Testis (tissue), 3 donors: ENCODE measurements around the gene MIPEP. TPM values are rescaled to one million over a fixed set of nuclear protein-coding genes. Genes with fewer than 3 reads are reported as not detected.
"Not testable (repeated sequence)": the region's sequence is repeated elsewhere in the genome, so short reads cannot be mapped to it uniquely, and the experiment has no call there.

ENCODE experiments used
- DNase-seq: peaks from one replicate; pipeline ENCODE4 v3.0.0-alpha.2; 2019
- H3K27ac ChIP-seq, 2 donors: fragments of 200-600 bp; sonication (generic); one replicate each; pipeline ENCODE4 v1.5.1; 2019
- H3K27me3 ChIP-seq: fragments of 200-600 bp; sonication (generic); one replicate; pipeline ENCODE4 v1.5.1; 2019
- H3K36me3 ChIP-seq: fragments of 200-600 bp; sonication (generic); one replicate; pipeline ENCODE4 v1.5.1; 2017; ENCODE audit warnings: low read depth; ENCODE audit errors: missing control alignments
- H3K4me1 ChIP-seq: fragments of 200-600 bp; sonication (generic); one replicate; pipeline ENCODE4 v1.5.1; 2019
- H3K4me3 ChIP-seq, 2 donors: fragments of 200-600 bp; sonication (generic); one replicate each; pipeline ENCODE4 v1.5.1; 2017 to 2019
- H3K9me3 ChIP-seq: fragments of 200-600 bp; sonication (generic); one replicate; pipeline ENCODE4 v1.5.1; 2017
- CTCF ChIP-seq, 3 experiments: fragments of 450-650 bp in 2 of 3; fragments of 200-600 bp in 1 of 3; sonication (generic) in 1 of 3; IDR thresholded peaks; one replicate each; pipeline ENCODE4 v1.5.1; 2016 to 2019; ENCODE audit warnings: antibody characterized with exemption in 3 of 3, mild to moderate bottlenecking in 2 of 3, moderate library complexity in 1 of 3
- POLR2A ChIP-seq: fragments of 450-650 bp; IDR thresholded peaks from one replicate; pipeline ENCODE4 v1.6.1; 2017; ENCODE audit warnings: antibody characterized with exemption, mild to moderate bottlenecking, moderate library complexity
- WGBS, 2 donors: methylation state at CpG; one replicate each; pipeline ENCODE4 v1.1.5; 2018; 5-methylcytosine and 5-hydroxymethylcytosine counted together
- intact Hi-C: fragments of 100-400 bp; cut with DNase I; formaldehyde crosslinking; loops from one replicate; pipeline ENCODE4 v1.15.1; 2023; ENCODE audit warnings: low total_unique reads
- polyA plus RNA-seq: library from polyadenylated mRNA; stranded (reverse); fragments of 350-450 nt; fragmentation: Illumina TruSeq; extraction: RNeasy Lipid Tissue Mini Kit (QIAGEN cat#74804); gene quantifications from one replicate; pipeline ENCODE4 v1.2.3, GENCODE V29; 2014; ENCODE audit warnings: low read depth, low replicate concordance; ENCODE audit not compliant: insufficient read depth
- total RNA-seq, 2 donors: library from RNA; depleted of rRNA; stranded (reverse); fragments of >200 nt; gene quantifications; one replicate each; pipeline ENCODE4 v1.2.3, GENCODE V29; 2016

Gene MIPEP
- total and polyA plus RNA-seq, 3 donors from 2014 or later = 25.7 to 29.4 (median 27.6) TPM

GRCh38 chr13:23889615-23890607 lies 711 bp upstream of the MIPEP start:
- WGBS, 2 donors = 34 to 40% methylated on average over 15 of the region's 15 CpGs
- intact Hi-C loops = no loop called here
- Histone ChIP-seq H3K27ac (peak overlapping the region; percentile 31 to 47), H3K27me3 (no peaks in the 10 kb centered on the region), H3K36me3 (no peaks in the 10 kb centered on the region), H3K4me1 (peaks cover 4% of the 10 kb centered on the region), H3K4me3 (peak overlapping the region; percentile 81 to 87), H3K9me3 (no peaks in the 10 kb centered on the region)
- DNase-seq = no peak
- TF ChIP-seq CTCF (IDR thresholded peaks at IDR 0.05) = no peak
- TF ChIP-seq POLR2A = no peak

GRCh38 chr13:23884361-23884760 lies 4.8 kb downstream of the MIPEP start:
- not testable (repeated sequence) for DNase-seq
- WGBS, 2 donors = 80 to 88% methylated on average over 3 of the region's 3 CpGs

GRCh38 chr13:23883255-23883654 lies 5.9 kb downstream of the MIPEP start:
- WGBS, 2 donors = 89 to 94% methylated on average over 4 of the region's 4 CpGs
- TF ChIP-seq POLR2A (no peak), CTCF (IDR thresholded peaks at IDR 0.05) (no peak)
- no peaks in the 10 kb centered on the region for H3K9me3 ChIP-seq
- no peak overlapping the region for H3K4me3 ChIP-seq
- no peak for DNase-seq
- no peaks in the 10 kb centered on the region for H3K36me3 ChIP-seq
- peaks cover 4% of the 10 kb centered on the region for H3K4me1 ChIP-seq
- H3K27ac ChIP-seq = no peak overlapping the region
- H3K27me3 ChIP-seq = no peaks in the 10 kb centered on the region
- intact Hi-C loops = no loop called here

More at GRCh38 chr13:23884361-23884760, 4.8 kb downstream of the MIPEP start:
- H3K4me1 ChIP-seq, H3K27me3 ChIP-seq, H3K27ac ChIP-seq, intact Hi-C loops, H3K9me3 ChIP-seq, H3K36me3 ChIP-seq, H3K4me3 ChIP-seq: not testable (repeated sequence)

GRCh38 chr13:23881402-23881800 lies 7.8 kb downstream of the MIPEP start:
- WGBS, 2 donors = 91 to 93% methylated on average over 7 to 8 of the region's 8 CpGs
- H3K4me1 ChIP-seq, H3K36me3 ChIP-seq, H3K4me3 ChIP-seq, DNase-seq, H3K27me3 ChIP-seq, H3K9me3 ChIP-seq, H3K27ac ChIP-seq, intact Hi-C loops: not testable (repeated sequence)

- DNase-seq, H3K4me3 ChIP-seq, H3K36me3 ChIP-seq, H3K27me3 ChIP-seq, H3K4me1 ChIP-seq, H3K9me3 ChIP-seq, H3K27ac ChIP-seq, intact Hi-C loops: not testable (repeated sequence)
- WGBS, 2 donors = 82 to 90% methylated on average over 11 to 18 of the region's 18 CpGs
These were observed 8.5 kb downstream of the MIPEP start for GRCh38 chr13:23880493-23881401.

- WGBS, 2 donors = 93 to 94% methylated on average over 4 of the region's 4 CpGs
- Histone ChIP-seq H3K4me3 (no peak overlapping the region), H3K27me3 (no peaks in the 10 kb centered on the region), H3K36me3 (no peaks in the 10 kb centered on the region), H3K4me1 (no peaks in the 10 kb centered on the region), H3K27ac (no peak overlapping the region), H3K9me3 (no peaks in the 10 kb centered on the region)
- DNase-seq = no peak
- TF ChIP-seq CTCF (IDR thresholded peaks at IDR 0.05) (no peak), POLR2A (no peak)
- intact Hi-C loops = no loop called here
These were observed 11.9 kb downstream of the MIPEP start for GRCh38 chr13:23877286-23877685.
